B cell (primary cell): ENCODE results near the gene CAPN9.

Experiments used
- EZH2 ChIP-seq: IDR thresholded peaks from 2 replicates; pipeline ENCODE4 v1.6.1; 2012; ENCODE audit warnings: borderline replicate concordance, low read depth, mild to moderate bottlenecking, moderate library complexity, low read length; ENCODE audit not compliant: insufficient read depth, poor library complexity, severe bottlenecking
- TF ChIP-seq, protein P1 (sequence below): fragments of 200-600 bp; IDR thresholded peaks from one replicate; pipeline ENCODE4 v1.8.0; 2022; ENCODE audit warnings: antibody characterized with exemption, mild to moderate bottlenecking

DNA sequence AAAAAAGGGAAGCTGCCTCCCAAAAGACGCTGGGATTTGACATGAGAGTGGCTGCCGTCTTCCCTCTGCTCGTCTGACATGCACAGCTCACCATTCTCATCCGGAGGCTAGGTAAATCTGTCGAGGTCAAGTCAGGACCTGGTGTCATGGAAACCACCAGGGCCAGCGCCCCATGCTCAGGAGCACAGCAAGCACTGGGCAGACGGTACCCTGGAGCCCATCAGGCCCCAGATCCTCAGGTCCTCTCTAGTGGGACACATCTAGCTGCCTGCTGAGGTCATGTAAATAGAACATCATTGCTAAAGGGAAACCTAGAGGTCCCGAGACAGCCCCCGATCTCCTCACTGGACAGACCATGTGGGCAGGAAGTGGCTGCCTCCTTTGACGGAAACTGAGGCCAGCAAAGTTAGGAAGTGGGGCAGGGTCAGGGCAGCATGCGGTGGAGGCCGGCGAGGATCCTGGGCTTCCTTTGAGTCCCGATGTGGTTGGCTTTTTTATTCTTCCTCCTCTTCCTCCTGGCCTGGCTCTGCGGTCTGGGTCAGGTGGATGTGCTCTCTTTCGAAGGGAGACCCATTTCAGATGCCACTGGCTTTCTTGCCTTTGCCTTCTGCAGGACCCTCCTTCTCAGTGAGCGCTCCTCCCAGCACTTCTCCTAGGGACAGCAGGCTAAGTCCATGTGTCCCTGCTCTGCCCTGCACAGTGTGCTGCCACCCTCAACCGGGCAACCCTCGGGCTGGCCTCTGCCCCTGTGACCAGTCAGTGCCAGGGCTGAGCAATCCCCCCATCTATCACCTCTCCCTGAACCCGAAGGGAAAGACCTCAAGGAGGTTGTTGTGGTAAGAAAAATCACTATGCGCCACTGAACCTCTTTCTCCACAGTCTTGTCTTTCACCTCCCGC lies 39.2 kb upstream of the CAPN9 start:
- TF ChIP-seq, protein P1, sequence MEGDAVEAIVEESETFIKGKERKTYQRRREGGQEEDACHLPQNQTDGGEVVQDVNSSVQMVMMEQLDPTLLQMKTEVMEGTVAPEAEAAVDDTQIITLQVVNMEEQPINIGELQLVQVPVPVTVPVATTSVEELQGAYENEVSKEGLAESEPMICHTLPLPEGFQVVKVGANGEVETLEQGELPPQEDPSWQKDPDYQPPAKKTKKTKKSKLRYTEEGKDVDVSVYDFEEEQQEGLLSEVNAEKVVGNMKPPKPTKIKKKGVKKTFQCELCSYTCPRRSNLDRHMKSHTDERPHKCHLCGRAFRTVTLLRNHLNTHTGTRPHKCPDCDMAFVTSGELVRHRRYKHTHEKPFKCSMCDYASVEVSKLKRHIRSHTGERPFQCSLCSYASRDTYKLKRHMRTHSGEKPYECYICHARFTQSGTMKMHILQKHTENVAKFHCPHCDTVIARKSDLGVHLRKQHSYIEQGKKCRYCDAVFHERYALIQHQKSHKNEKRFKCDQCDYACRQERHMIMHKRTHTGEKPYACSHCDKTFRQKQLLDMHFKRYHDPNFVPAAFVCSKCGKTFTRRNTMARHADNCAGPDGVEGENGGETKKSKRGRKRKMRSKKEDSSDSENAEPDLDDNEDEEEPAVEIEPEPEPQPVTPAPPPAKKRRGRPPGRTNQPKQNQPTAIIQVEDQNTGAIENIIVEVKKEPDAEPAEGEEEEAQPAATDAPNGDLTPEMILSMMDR, result no peak
- TF ChIP-seq EZH2, result no peak
